GM21786 (cell line): Measurements from ENCODE around the gene POLRMT.
"Not testable (repeated sequence)": the region's sequence is repeated elsewhere in the genome, so short reads cannot be mapped to it uniquely, and the experiment has no call there.

ENCODE experiments used
- ATAC-seq: cut with Tn5 transposase; IDR thresholded peaks from one replicate; pipeline ENCODE4 v1.9.1; 2021; ENCODE audit not compliant: unreplicated experiment

The POLRMT gene

GRCh38 chr19:633068-633785, at the start of gene POLRMT:
POLRMT (minus strand) TSS chr19:633537; CDS start chr19:633512, 25 bp downstream.
- peak; percentile 77 for ATAC-seq

- ATAC-seq: no peak
Measured at GRCh38 chr19:682678-683320, 49.5 kb upstream of the POLRMT start.

GRCh38 chr19:681029-682019, 48.0 kb upstream of the POLRMT start:
- no peak for ATAC-seq

GRCh38 chr19:680287-681028, 47.1 kb upstream of the POLRMT start:
- ATAC-seq: peak; percentile 72

GRCh38 chr19:679418-680286, 46.3 kb upstream of the POLRMT start:
- ATAC-seq: no peak

- ATAC-seq: no peak
Measured at GRCh38 chr19:678791-679388, 45.6 kb upstream of the POLRMT start.

GRCh38 chr19:677601-678436, 44.5 kb upstream of the POLRMT start:
- ATAC-seq: no peak

- ATAC-seq: no peak
Measured at GRCh38 chr19:677201-677600, 43.9 kb upstream of the POLRMT start.

GRCh38 chr19:676339-677105, 43.2 kb upstream of the POLRMT start, which contains the start of gene FSTL3:
FSTL3 (plus strand) TSS chr19:676392; CDS start chr19:676424, 32 bp downstream.
- ATAC-seq: no peak

GRCh38 chr19:676007-676338, 42.6 kb upstream of the POLRMT start:
- ATAC-seq: no peak

GRCh38 chr19:674282-675151, 41.2 kb upstream of the POLRMT start:
- no peak for ATAC-seq

- ATAC-seq: no peak
Measured at GRCh38 chr19:670609-671075, 37.3 kb upstream of the POLRMT start.

- ATAC-seq: not testable (repeated sequence)
Measured at GRCh38 chr19:668675-669434, 35.5 kb upstream of the POLRMT start.

GRCh38 chr19:666985-667573, 33.7 kb upstream of the POLRMT start:
- not testable (repeated sequence) for ATAC-seq

GRCh38 chr19:664913-665443, 31.6 kb upstream of the POLRMT start:
- ATAC-seq: no peak
